IPS-18c (cell line): ENCODE measurements around the gene ITCH.
"Not testable (repeated sequence)": the region's sequence is repeated elsewhere in the genome, so short reads cannot be mapped to it uniquely, and the experiment has no call there.

Experiments
- H3K4me3 ChIP-seq: 2 replicates; pipeline ENCODE4 v1.7.0; 2013; ENCODE audit warnings: low read depth, mild to moderate bottlenecking, low read length, moderate library complexity; ENCODE audit not compliant: insufficient read depth
- H3K9me3 ChIP-seq: one replicate; pipeline ENCODE4 v1.6.1; 2013; ENCODE audit warnings: mild to moderate bottlenecking, low read length, moderate library complexity; ENCODE audit not compliant: control insufficient read depth, insufficient read depth

Gene ITCH

GRCh38 chr20:34425032-34425690 lies 62.1 kb downstream of the ITCH start:
- H3K4me3 ChIP-seq, H3K9me3 ChIP-seq: not testable (repeated sequence)

- H3K4me3 ChIP-seq, result no peak overlapping the region
- H3K9me3 ChIP-seq, result no peaks in the 10 kb centered on the region
Observed at GRCh38 chr20:34426026-34426425, 63.0 kb downstream of the ITCH start.

- no peak overlapping the region for H3K4me3 ChIP-seq
- H3K9me3 ChIP-seq, result no peaks in the 10 kb centered on the region
Observed at GRCh38 chr20:34427331-34427730, 64.3 kb downstream of the ITCH start.

- Histone ChIP-seq H3K4me3 (no peak overlapping the region), H3K9me3 (no peaks in the 10 kb centered on the region)
Observed at GRCh38 chr20:34427784-34428183, 64.7 kb downstream of the ITCH start.

GRCh38 chr20:34431168-34431567 lies 68.1 kb downstream of the ITCH start:
- H3K4me3 ChIP-seq, result no peak overlapping the region
- no peaks in the 10 kb centered on the region for H3K9me3 ChIP-seq

- not testable (repeated sequence) for H3K4me3 ChIP-seq, H3K9me3 ChIP-seq
Observed at GRCh38 chr20:34432663-34433062, 69.6 kb downstream of the ITCH start.

GRCh38 chr20:34433391-34433790 lies 70.3 kb downstream of the ITCH start:
- no peaks in the 10 kb centered on the region for H3K9me3 ChIP-seq

GRCh38 chr20:34435589-34435988 lies 72.5 kb downstream of the ITCH start:
- no peaks in the 10 kb centered on the region for H3K9me3 ChIP-seq
- no peak overlapping the region for H3K4me3 ChIP-seq

More at GRCh38 chr20:34433391-34433790, 70.3 kb downstream of the ITCH start:
- no peak overlapping the region for H3K4me3 ChIP-seq

- H3K9me3 ChIP-seq, result no peaks in the 10 kb centered on the region
- H3K4me3 ChIP-seq, result no peak overlapping the region
Observed at GRCh38 chr20:34437330-34437986, 74.4 kb downstream of the ITCH start.

- Histone ChIP-seq H3K4me3 (no peak overlapping the region), H3K9me3 (no peaks in the 10 kb centered on the region)
Observed at GRCh38 chr20:34439168-34439567, 76.1 kb downstream of the ITCH start.

- not testable (repeated sequence) for H3K4me3 ChIP-seq
Observed at GRCh38 chr20:34441423-34441822, 78.3 kb downstream of the ITCH start.

GRCh38 chr20:34443546-34443945 lies 80.5 kb downstream of the ITCH start:
- no peak overlapping the region for H3K4me3 ChIP-seq
- no peaks in the 10 kb centered on the region for H3K9me3 ChIP-seq

More at GRCh38 chr20:34441423-34441822, 78.3 kb downstream of the ITCH start:
- not testable (repeated sequence) for H3K9me3 ChIP-seq

GRCh38 chr20:34445177-34446065 lies 82.3 kb downstream of the ITCH start:
- Histone ChIP-seq H3K4me3 (no peak overlapping the region), H3K9me3 (no peaks in the 10 kb centered on the region)

GRCh38 chr20:34448517-34448916 lies 85.4 kb downstream of the ITCH start:
- Histone ChIP-seq H3K4me3 (no peak overlapping the region), H3K9me3 (no peaks in the 10 kb centered on the region)

- no peak overlapping the region for H3K4me3 ChIP-seq
- H3K9me3 ChIP-seq, result no peaks in the 10 kb centered on the region
Observed at GRCh38 chr20:34449674-34450592, 86.9 kb downstream of the ITCH start.

- Histone ChIP-seq H3K4me3 (no peak overlapping the region), H3K9me3 (no peaks in the 10 kb centered on the region)
Observed at GRCh38 chr20:34452281-34452982, 89.4 kb downstream of the ITCH start.
